Measurements from ENCODE around the gene GUCD1. TPM values are rescaled to one million over a fixed set of nuclear protein-coding genes. Genes with fewer than 3 reads are reported as not detected.

GUCD1 gene
- total and polyA plus RNA-seq, 2 of the 13 experiments (the other 11 are each of a cell fraction or from before 2014, with no cell fraction given): 128 to 245 TPM

- no peak for TF ChIP-seq SP2 (CRISPR knock-in tag; IDR thresholded peaks at IDR 0.05)
- peak; percentile 94 for TF ChIP-seq HNF1B (CRISPR knock-in tag; IDR thresholded peaks at IDR 0.05)
- TF ChIP-seq ZNF777 (CRISPR knock-in tag; IDR thresholded peaks at IDR 0.05): no peak
- no peak for TF ChIP-seq ZNF207 (IDR thresholded peaks at IDR 0.05; ENCODE audit: borderline replicate concordance)
- no peak for TF ChIP-seq SP1 (IDR thresholded peaks at IDR 0.05)
- 0 out of 2 replicates have a peak, but pooled peaks have one; percentile 29 for TF ChIP-seq SP1 (CRISPR knock-in tag; IDR thresholded peaks at IDR 0.05)
- TF ChIP-seq PAX8 (CRISPR knock-in tag; IDR thresholded peaks at IDR 0.05; ENCODE audit: borderline replicate concordance): no peak
- peak; percentile 90 for TF ChIP-seq ZNF605 (CRISPR knock-in tag; IDR thresholded peaks at IDR 0.05)
- no peak for TF ChIP-seq ZFP1 (CRISPR knock-in tag; IDR thresholded peaks at IDR 0.05)
- TF ChIP-seq HNF4A (CRISPR knock-in tag; IDR thresholded peaks at IDR 0.05): peak; percentile 96
- no peak for TF ChIP-seq CHCHD3 (CRISPR knock-in tag; IDR thresholded peaks at IDR 0.05)
- TF ChIP-seq ERF (CRISPR knock-in tag; IDR thresholded peaks at IDR 0.05): peak; percentile 80
- no peak for TF ChIP-seq ZNF768 (CRISPR knock-in tag; IDR thresholded peaks at IDR 0.05)
- peak; percentile 66; the same call in 1 of the 2 replicates for TF ChIP-seq ZMYM3 (CRISPR knock-in tag; IDR thresholded peaks at IDR 0.05)
- TF ChIP-seq SNAPC4 (CRISPR knock-in tag; IDR thresholded peaks at IDR 0.05): no peak
- TF ChIP-seq DMAP1 (CRISPR knock-in tag; IDR thresholded peaks at IDR 0.05): 0 out of 2 replicates have a peak, but pooled peaks have one; percentile 34
- TF ChIP-seq SIN3A (IDR thresholded peaks at IDR 0.05; ENCODE audit: borderline replicate concordance, low read depth, low read length): no peak
- peak; percentile 74; the same call in 1 of the 2 replicates for TF ChIP-seq REPIN1 (CRISPR knock-in tag; IDR thresholded peaks at IDR 0.05; ENCODE audit: borderline replicate concordance, low read depth)
- TF ChIP-seq CBX5 (CRISPR knock-in tag; IDR thresholded peaks at IDR 0.05; ENCODE audit: borderline replicate concordance): peak; percentile 94; the same call in 1 of the 2 replicates
- no peak for TF ChIP-seq ZNF142 (CRISPR knock-in tag; IDR thresholded peaks at IDR 0.05)
Observed at GRCh38 chr22:24525416-24526037, 29.4 kb downstream of the GUCD1 start (continued).
